Spleen (tissue), 11 donors: ENCODE results near the gene PRKCE. TPM values are rescaled to one million over a fixed set of nuclear protein-coding genes. Genes with fewer than 3 reads are reported as not detected.
A peak's percentile ranks its signal among the peaks of the same experiment; 100 is the strongest.

ENCODE experiments used
- DNase-seq: peaks from one replicate; pipeline ENCODE4 v3.0.0-alpha.2; 2020
- H3K27ac ChIP-seq, 8 donors: fragments of 200-600 bp; sonication (generic) in 7 of 8; 1 replicate in 4 of 8; 2 replicates in 4 of 8; pipeline versions ENCODE4 v1.5.0 to v1.8.0; 2016 to 2021; ENCODE audit warnings: inconsistent platforms in 4 of 8, mild to moderate bottlenecking in 4 of 8, moderate library complexity in 1 of 8
- H3K27me3 ChIP-seq, 7 donors: fragments of 200-600 bp; sonication (generic) in 6 of 7; replicated peaks in 1 of 7; 1 replicate in 4 of 7; 2 replicates in 3 of 7; pipeline versions ENCODE4 v1.5.0 to v1.8.0; 2016 to 2021; ENCODE audit warnings: inconsistent platforms in 3 of 7, mild to moderate bottlenecking in 1 of 7
- H3K36me3 ChIP-seq, 6 donors: fragments of 200-600 bp; sonication (generic) in 5 of 6; 1 replicate in 4 of 6; 2 replicates in 2 of 6; pipeline versions ENCODE4 v1.5.0 to v1.8.0; 2016 to 2021; ENCODE audit warnings: inconsistent platforms in 2 of 6
- H3K4me1 ChIP-seq, 6 donors: fragments of 200-600 bp; sonication (generic) in 5 of 6; 1 replicate in 3 of 6; 2 replicates in 3 of 6; pipeline versions ENCODE4 v1.5.0 to v1.8.0; 2016 to 2021; ENCODE audit warnings: inconsistent platforms in 3 of 6
- H3K4me3 ChIP-seq, 8 donors: fragments of 200-600 bp; sonication (generic) in 7 of 8; 1 replicate in 4 of 8; 2 replicates in 4 of 8; pipeline versions ENCODE4 v1.5.0 to v1.8.0; 2016 to 2021; ENCODE audit warnings: inconsistent platforms in 4 of 8, mild to moderate bottlenecking in 4 of 8, moderate library complexity in 2 of 8
- H3K9me3 ChIP-seq, 8 donors: fragments of 200-600 bp; sonication (generic) in 7 of 8; 1 replicate in 4 of 8; 2 replicates in 4 of 8; pipeline versions ENCODE4 v1.5.0 to v1.8.0; 2016 to 2021; ENCODE audit warnings: inconsistent platforms in 4 of 8
- POLR2A ChIP-seq, 3 donors: fragments of 450-650 bp; IDR thresholded peaks; one replicate each; pipeline ENCODE4 v1.5.1; 2017; ENCODE audit warnings: antibody characterized with exemption in 3 of 3, mild to moderate bottlenecking in 1 of 3
- POLR2AphosphoS5 ChIP-seq, 3 donors: sonication (generic); formaldehyde crosslinking; IDR thresholded peaks; one replicate each; pipeline ENCODE4 v1.5.1; 2017; ENCODE audit warnings: antibody characterized with exemption in 3 of 3
- WGBS, 5 donors: extraction: QIAGEN DNeasy Blood & Tissue Kit in 3 of 5; methylation state at CpG; one replicate each; pipeline versions ENCODE4 v1.1.5 to v1.1.7; 2013 to 2018; 5-methylcytosine and 5-hydroxymethylcytosine counted together
- intact Hi-C: fragments of 100-400 bp; cut with DNase I; formaldehyde crosslinking; loops from one replicate; pipeline ENCODE4 v1.15.0; 2023; ENCODE audit warnings: low total_unique reads
- polyA plus RNA-seq, 3 donors: library from polyadenylated mRNA; stranded (reverse); fragments of 200-250 nt; gene quantifications; one replicate each; pipeline ENCODE4 v1.2.1, GENCODE V29; 2013
- total RNA-seq, 7 donors: library from RNA; depleted of rRNA in 3 of 7; stranded (reverse); fragments of >200 nt in 3 of 7; fragmentation: NEBNext Ultra II Directional in 4 of 7; extraction: Animal tissue kit (Norgen Biotek cat#: 25700) in 4 of 7; gene quantifications; one replicate each; pipeline versions ENCODE4 v1.1.0 to v1.2.1, GENCODE V29; 2016 to 2021
- TF ChIP-seq, protein P1 (sequence below), 11 experiments: fragments of 200-600 bp in 7 of 11; fragments of 450-650 bp in 4 of 11; sonication (generic) in 4 of 11; IDR thresholded peaks in 8 of 11; conservative IDR thresholded peaks in 3 of 11; 1 replicate in 7 of 11; 2 replicates in 4 of 11; pipeline versions ENCODE4 v1.4.0 to v1.8.0; 2016 to 2021; ENCODE audit warnings: antibody characterized with exemption in 11 of 11, inconsistent platforms in 4 of 11, mild to moderate bottlenecking in 1 of 11
- donor health status: healthy with polysubstance abuse.
- donor health status: DM: no; HTN: no; CAD: no; lungs with moderate emphysema.
- donor health status: DM: no; HTN: no; CAD: no.
- donor health status: Bipolar disorder and iron deficiency.
- donor health status: healthy.
- donor health status: DM: no; HTN: no; CAD: no.
- donor health status: DM: yes; HTN: yes; CAD: no.

Gene PRKCE
- total and polyA plus RNA-seq, 10 donors, result 2.5 to 43.6 (median 18.8) TPM

DNA sequence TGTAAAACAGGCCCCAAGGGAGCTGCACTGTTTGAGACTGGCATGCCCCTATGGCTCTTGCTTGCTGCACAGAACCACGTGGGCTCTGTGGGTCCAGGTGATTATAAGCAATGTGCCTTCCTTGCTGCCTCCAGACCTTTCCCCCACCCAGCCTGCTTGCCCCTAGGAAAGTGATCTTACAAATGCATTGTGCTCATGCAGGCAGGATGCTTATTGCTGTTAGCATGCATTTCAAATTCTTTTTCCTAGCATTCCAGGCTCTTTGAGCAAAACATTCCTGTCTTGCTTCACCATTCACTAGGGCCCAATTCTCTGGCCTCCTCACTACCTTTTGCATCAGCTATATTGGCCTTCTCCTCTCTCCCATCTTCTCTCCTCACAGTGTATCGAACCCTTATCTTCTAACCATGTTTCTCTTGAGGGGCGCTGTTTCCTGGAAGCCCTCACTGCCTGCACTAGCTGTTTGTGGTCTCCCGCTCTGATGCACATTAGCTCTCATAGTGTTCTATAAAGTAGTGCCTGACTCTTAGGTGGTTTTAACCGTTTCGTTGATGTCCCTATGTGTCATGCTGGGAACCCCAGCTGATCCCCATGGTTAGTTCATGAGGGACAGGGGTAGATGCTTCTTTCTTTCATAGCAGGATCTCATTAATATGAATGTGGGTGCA, 492.8 kb downstream of the PRKCE start:
- Histone ChIP-seq H3K27ac (no peak overlapping the region), H3K9me3 (no peaks in the 10 kb centered on the region), H3K27me3 (no peaks in the 10 kb centered on the region), H3K36me3 (peaks cover 0 to 33% (median 0%) of the 10 kb centered on the region in 6 donors), H3K4me1 (peaks cover 0 to 22% (median 7%) of the 10 kb centered on the region in 6 donors), H3K4me3 (no peak overlapping the region)
- WGBS, 5 donors, result 86 to 94% (median 89%) methylated on average over 6 of the region's 6 CpGs
- intact Hi-C loops, result no loop called here
- DNase-seq, result no peak
- TF ChIP-seq POLR2AphosphoS5 (IDR thresholded peaks at IDR 0.05) (no peak), POLR2A (IDR thresholded peaks at IDR 0.05) (no peak)
- TF ChIP-seq, protein P1, sequence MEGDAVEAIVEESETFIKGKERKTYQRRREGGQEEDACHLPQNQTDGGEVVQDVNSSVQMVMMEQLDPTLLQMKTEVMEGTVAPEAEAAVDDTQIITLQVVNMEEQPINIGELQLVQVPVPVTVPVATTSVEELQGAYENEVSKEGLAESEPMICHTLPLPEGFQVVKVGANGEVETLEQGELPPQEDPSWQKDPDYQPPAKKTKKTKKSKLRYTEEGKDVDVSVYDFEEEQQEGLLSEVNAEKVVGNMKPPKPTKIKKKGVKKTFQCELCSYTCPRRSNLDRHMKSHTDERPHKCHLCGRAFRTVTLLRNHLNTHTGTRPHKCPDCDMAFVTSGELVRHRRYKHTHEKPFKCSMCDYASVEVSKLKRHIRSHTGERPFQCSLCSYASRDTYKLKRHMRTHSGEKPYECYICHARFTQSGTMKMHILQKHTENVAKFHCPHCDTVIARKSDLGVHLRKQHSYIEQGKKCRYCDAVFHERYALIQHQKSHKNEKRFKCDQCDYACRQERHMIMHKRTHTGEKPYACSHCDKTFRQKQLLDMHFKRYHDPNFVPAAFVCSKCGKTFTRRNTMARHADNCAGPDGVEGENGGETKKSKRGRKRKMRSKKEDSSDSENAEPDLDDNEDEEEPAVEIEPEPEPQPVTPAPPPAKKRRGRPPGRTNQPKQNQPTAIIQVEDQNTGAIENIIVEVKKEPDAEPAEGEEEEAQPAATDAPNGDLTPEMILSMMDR (IDR thresholded peaks at IDR 0.05 in 8 of 11, conservative IDR thresholded peaks at IDR 0.05 in 3 of 11), result no peak

DNA sequence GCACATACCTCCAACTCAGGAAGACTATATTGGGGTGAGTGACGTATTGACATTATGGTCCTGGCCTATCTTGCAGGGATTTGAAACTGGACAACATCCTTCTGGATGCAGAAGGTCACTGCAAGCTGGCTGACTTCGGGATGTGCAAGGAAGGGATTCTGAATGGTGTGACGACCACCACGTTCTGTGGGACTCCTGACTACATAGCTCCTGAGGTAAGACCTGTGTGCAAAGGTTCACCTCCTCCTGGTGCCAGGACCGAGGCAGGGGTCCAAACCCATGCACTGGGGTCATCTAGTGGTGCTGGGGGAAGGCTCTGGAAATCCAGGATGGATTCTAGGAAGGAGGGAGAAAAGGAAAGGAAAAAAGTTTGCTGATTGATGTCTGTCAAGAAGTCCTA, 493.5 kb downstream of the PRKCE start:
- Histone ChIP-seq H3K9me3 (no peaks in the 10 kb centered on the region), H3K4me1 (peaks cover 0 to 22% (median 7%) of the 10 kb centered on the region in 6 donors), H3K27ac (no peak overlapping the region), H3K4me3 (no peak overlapping the region), H3K27me3 (no peaks in the 10 kb centered on the region), H3K36me3 (peaks cover 0 to 33% (median 0%) of the 10 kb centered on the region in 6 donors)
- WGBS, 5 donors, result 90 to 97% (median 91%) methylated on average over 5 of the region's 5 CpGs
- intact Hi-C loops, result no loop called here
- no peak for TF ChIP-seq POLR2A (IDR thresholded peaks at IDR 0.05)
- no peak for TF ChIP-seq POLR2AphosphoS5 (IDR thresholded peaks at IDR 0.05)
- TF ChIP-seq, protein P1 (IDR thresholded peaks at IDR 0.05 in 8 of 11, conservative IDR thresholded peaks at IDR 0.05 in 3 of 11), result no peak
- no peak for DNase-seq

DNA sequence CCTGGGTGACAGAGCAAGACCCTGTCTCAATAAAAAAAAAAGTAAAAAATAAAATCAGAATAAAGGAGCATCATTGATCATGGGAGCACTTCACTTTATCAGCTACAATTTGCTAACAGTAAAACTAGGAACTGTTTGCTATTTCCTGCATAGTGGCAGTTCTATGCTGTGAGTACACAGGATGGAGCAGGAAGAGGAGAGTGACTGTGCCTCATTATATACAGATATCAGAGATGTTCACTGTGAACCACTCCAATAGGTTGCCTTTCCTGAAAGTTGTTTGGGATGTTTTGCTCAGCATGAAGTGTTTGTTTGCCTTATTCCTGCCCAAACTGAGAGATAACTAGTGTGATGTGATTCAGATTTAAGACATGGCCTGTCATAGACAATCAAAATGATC, 494.4 kb downstream of the PRKCE start:
- no peak overlapping the region for H3K4me3 ChIP-seq
- peak overlapping the region in 2 of 8 donors; percentile 33 to 46 for H3K27ac ChIP-seq
- peaks cover 0 to 38% (median 0%) of the 10 kb centered on the region in 6 donors for H3K36me3 ChIP-seq
- no peaks in the 10 kb centered on the region for H3K27me3 ChIP-seq
- H3K9me3 ChIP-seq, result no peaks in the 10 kb centered on the region
- DNase-seq, result no peak
- peaks cover 0 to 22% (median 7%) of the 10 kb centered on the region in 6 donors for H3K4me1 ChIP-seq
- intact Hi-C loops, result no loop called here
- TF ChIP-seq POLR2AphosphoS5 (IDR thresholded peaks at IDR 0.05), result no peak
- TF ChIP-seq, protein P1 (IDR thresholded peaks at IDR 0.05 in 8 of 11, conservative IDR thresholded peaks at IDR 0.05 in 3 of 11), result no peak
- no peak for TF ChIP-seq POLR2A (IDR thresholded peaks at IDR 0.05)

DNA sequence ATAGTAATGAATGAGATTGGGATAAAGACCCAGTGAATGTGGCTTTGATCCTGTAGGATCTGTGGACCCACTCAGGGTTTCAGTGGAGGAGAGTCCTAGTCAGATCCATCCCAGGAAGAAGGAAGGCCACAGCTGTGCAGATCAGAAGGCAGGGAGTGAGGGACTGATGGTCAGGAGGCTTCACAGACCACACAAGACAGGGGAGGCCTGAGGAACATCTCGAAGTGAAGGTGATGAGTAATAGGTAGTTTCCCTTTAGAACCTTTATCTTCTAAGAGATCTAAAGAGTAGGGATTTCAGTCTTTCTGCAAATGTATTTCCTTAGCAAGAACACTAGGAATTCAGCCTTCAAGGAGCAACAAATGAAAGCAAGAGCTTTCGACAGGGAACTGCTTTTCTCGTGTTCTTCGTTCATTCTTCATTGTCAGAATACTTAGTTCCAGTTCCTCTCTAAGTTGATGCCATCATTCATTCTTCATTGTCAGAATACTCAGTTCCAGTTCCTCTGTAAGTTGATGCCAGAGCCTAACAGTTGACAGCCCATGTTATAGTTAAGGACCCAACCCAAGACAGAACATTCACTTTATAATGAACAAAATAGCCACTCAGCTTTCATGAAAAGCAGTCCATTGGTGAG, 495.5 kb downstream of the PRKCE start:
- Histone ChIP-seq H3K9me3 (no peaks in the 10 kb centered on the region), H3K4me3 (no peak overlapping the region), H3K4me1 (peaks cover 0 to 22% (median 7%) of the 10 kb centered on the region in 6 donors), H3K27me3 (no peaks in the 10 kb centered on the region), H3K27ac (peak overlapping the region in 5 of 8 donors; percentile 2 to 46 (median 33)), H3K36me3 (peaks cover 0 to 49% (median 3%) of the 10 kb centered on the region in 6 donors)
- no peak for DNase-seq
- intact Hi-C loops, result no loop called here
- WGBS, 5 donors, result 65 to 77% (median 71%) methylated on average over 4 of the region's 4 CpGs
- TF ChIP-seq, protein P1 (IDR thresholded peaks at IDR 0.05 in 8 of 11, conservative IDR thresholded peaks at IDR 0.05 in 3 of 11), result no peak
- no peak for TF ChIP-seq POLR2A (IDR thresholded peaks at IDR 0.05)
- no peak for TF ChIP-seq POLR2AphosphoS5 (IDR thresholded peaks at IDR 0.05)
